OCI-LY7 (cell line): ENCODE results near the gene MARK3. TPM values are rescaled to one million over a fixed set of nuclear protein-coding genes. Genes with fewer than 3 reads are reported as not detected.

Source experiments
- BruUV-seq: library from RNA; stranded (reverse); fragments of 400-500 nt; replicated peaks from 2 replicates; lab custom pipeline; 2021; lab: Mats Ljungman, UMichigan
- CTCF ChIA-PET: fragments of 300-600 bp; sonication (Branson Sonifier 250); formaldehyde crosslinking; loops from one replicate; lab custom pipeline; 2022; ENCODE audit warnings: antibody characterized with exemption; ENCODE audit not compliant: unreplicated experiment; lab: Charles Lee
- POLR2A ChIA-PET: fragments of 300-600 bp; sonication (Branson Sonifier 250); formaldehyde crosslinking; loops from one replicate; lab custom pipeline; 2022; ENCODE audit warnings: antibody characterized with exemption; lab: Charles Lee
- DNase-seq: peaks from one replicate; pipeline ENCODE4 v3.0.0-alpha.2; 2015; ENCODE audit warnings: low spot score
- H2AFZ ChIP-seq: fragments of 200-600 bp; sonication (generic), shearing (Covaris generic); 2 replicates; pipeline ENCODE4 v1.6.1; 2014; ENCODE audit warnings: mild to moderate bottlenecking, antibody characterized with exemption, low read length, moderate library complexity
- H3K27ac ChIP-seq: fragments of 200-600 bp; sonication (generic); 2 replicates; pipeline ENCODE4 v1.5.1; 2014; ENCODE audit warnings: mixed run types, low read depth, mild to moderate bottlenecking, moderate library complexity, low read length, inconsistent platforms; ENCODE audit not compliant: poor library complexity, severe bottlenecking
- H3K36me3 ChIP-seq: fragments of 200-600 bp; sonication (generic); 2 replicates; pipeline ENCODE4 v1.6.1; 2014; ENCODE audit warnings: mild to moderate bottlenecking, antibody characterized with exemption, low read length, moderate library complexity, mixed read lengths; ENCODE audit not compliant: insufficient read depth
- H3K4me1 ChIP-seq: fragments of 200-600 bp; sonication (generic); 2 replicates; pipeline ENCODE4 v1.5.1; 2014; ENCODE audit warnings: mild to moderate bottlenecking, low read length; ENCODE audit not compliant: insufficient read depth, poor library complexity, severe bottlenecking
- H3K4me2 ChIP-seq: fragments of 200-600 bp; sonication (generic); 2 replicates; pipeline ENCODE4 v1.6.1; 2014; ENCODE audit warnings: mild to moderate bottlenecking, low read length
- H3K4me3 ChIP-seq: fragments of 200-600 bp; sonication (generic); 2 replicates; pipeline ENCODE4 v1.5.1; 2014; ENCODE audit warnings: mild to moderate bottlenecking, low read depth, low read length; ENCODE audit not compliant: poor library complexity, severe bottlenecking
- H3K79me2 ChIP-seq: fragments of 200-600 bp; sonication (generic); 2 replicates; pipeline ENCODE4 v1.6.1; 2016; ENCODE audit warnings: low read depth, mild to moderate bottlenecking, low read length, moderate library complexity, mixed read lengths; ENCODE audit not compliant: insufficient read depth
- H3K9me2 ChIP-seq: fragments of 200-600 bp; sonication (generic); 2 replicates; pipeline ENCODE4 v1.6.1; 2016; ENCODE audit warnings: mild to moderate bottlenecking, low read length, mixed read lengths; ENCODE audit not compliant: insufficient read depth
- H3K9me3 ChIP-seq: fragments of 200-600 bp; sonication (generic); 2 replicates; pipeline ENCODE4 v1.6.1; 2014; ENCODE audit warnings: mild to moderate bottlenecking, mixed run types, low read length, mixed read lengths
- H4K20me1 ChIP-seq: fragments of 200-600 bp; sonication (generic); 2 replicates; pipeline ENCODE4 v1.6.1; 2014; ENCODE audit warnings: mild to moderate bottlenecking, antibody characterized with exemption, low read length, moderate library complexity, mixed read lengths; ENCODE audit not compliant: insufficient read depth
- CTCF ChIP-seq: fragments of 200-600 bp; sonication (generic); conservative IDR thresholded peaks from 2 replicates; pipeline ENCODE4 v1.5.1; 2014; ENCODE audit warnings: mild to moderate bottlenecking, antibody characterized with exemption, low read length, moderate library complexity, mixed read lengths
- EZH2phosphoT487 ChIP-seq: fragments of 200-600 bp; sonication (generic); IDR thresholded peaks from 2 replicates; pipeline ENCODE4 v1.6.1; 2018; ENCODE audit warnings: low read depth, borderline replicate concordance, mild to moderate bottlenecking, mixed run types, antibody characterized with exemption, low read length, moderate library complexity, mixed read lengths
- intact Hi-C: fragments of 100-400 bp; cut with micrococcal nuclease; formaldehyde crosslinking; loops from one replicate; pipeline ENCODE4 v1.10.0; 2022; ENCODE audit not compliant: unreplicated experiment
- total RNA-seq, 2 experiments: library from RNA; depleted of rRNA in 1 of 2; stranded (reverse); fragments of >200 nt in 1 of 2; shearing (Covaris generic) in 1 of 2; gene quantifications; 2 replicates each; pipeline ENCODE4 v1.2.3, GENCODE V29; 2014 to 2022

Gene MARK3
- total RNA-seq, 2 experiments from 2014 or later, result 70.8 to 83.6 TPM

GRCh38 chr14:103402695-103403094, 17.5 kb downstream of the MARK3 start:
- Histone ChIP-seq H3K36me3 (peaks cover 32% of the 10 kb centered on the region), H3K79me2 (peaks cover 74% of the 10 kb centered on the region), H3K4me1 (peaks cover 34% of the 10 kb centered on the region), H2AFZ (no peak overlapping the region), H3K9me3 (no peaks in the 10 kb centered on the region; the same call in 1 of the 2 replicates), H3K4me2 (no peak overlapping the region), H3K9me2 (no peaks in the 10 kb centered on the region), H3K4me3 (no peak overlapping the region), H3K27ac (no peak overlapping the region), H4K20me1 (peaks cover 45% of the 10 kb centered on the region)
- ChIA-PET POLR2A (interaction anchor here (2.1 kb wide), 1 partner anchor 9 kb away, joined by 12 read pairs; no protein-coding TSS in a partner anchor), CTCF (no interaction called here)
- DNase-seq, result no peak
- intact Hi-C loops, result no loop called here
- BruUV-seq, result no TSS peak
- no peak for TF ChIP-seq CTCF
- TF ChIP-seq EZH2phosphoT487, result no peak

- CTCF ChIA-PET, result no interaction called here
- H4K20me1 ChIP-seq, result peaks cover 36% of the 10 kb centered on the region
- DNase-seq, result no peak
- peak overlapping the region; percentile 9 for H3K4me3 ChIP-seq
- H3K79me2 ChIP-seq, result peaks cover 66% of the 10 kb centered on the region
- intact Hi-C loops, result no loop called here
- H3K36me3 ChIP-seq, result peaks cover 42% of the 10 kb centered on the region
- peak; percentile 45; the same call in 1 of the 2 replicates for TF ChIP-seq CTCF
- no peak for TF ChIP-seq EZH2phosphoT487
- peaks cover 34% of the 10 kb centered on the region for H3K4me1 ChIP-seq
- H3K9me2 ChIP-seq, result no peaks in the 10 kb centered on the region
- POLR2A ChIA-PET, result interaction anchor here (0.6 to 2.1 kb wide), 4 partner anchors 10 to 107 kb away, joined by 3 to 12 read pairs (median 4); no protein-coding TSS in a partner anchor
- H3K9me3 ChIP-seq, result no peaks in the 10 kb centered on the region
- peak overlapping the region; percentile 55 for H3K4me2 ChIP-seq
- no peak overlapping the region for H2AFZ ChIP-seq
- no peak overlapping the region for H3K27ac ChIP-seq
- no TSS peak for BruUV-seq
Measured at GRCh38 chr14:103404032-103404918, 19.1 kb downstream of the MARK3 start.

GRCh38 chr14:103404920-103405319, 19.7 kb downstream of the MARK3 start:
- ChIA-PET POLR2A (interaction anchor here (0.6 to 2.1 kb wide), 2 partner anchors 11 to 107 kb away, joined by 5 to 12 read pairs; no protein-coding TSS in a partner anchor), CTCF (no interaction called here)
- BruUV-seq, result no TSS peak
- Histone ChIP-seq H3K79me2 (peaks cover 67% of the 10 kb centered on the region), H3K9me3 (no peaks in the 10 kb centered on the region), H3K4me2 (no peak overlapping the region), H3K27ac (no peak overlapping the region), H4K20me1 (peaks cover 36% of the 10 kb centered on the region), H3K9me2 (no peaks in the 10 kb centered on the region), H3K4me3 (no peak overlapping the region), H3K4me1 (peaks cover 34% of the 10 kb centered on the region), H3K36me3 (peaks cover 42% of the 10 kb centered on the region), H2AFZ (no peak overlapping the region)
- TF ChIP-seq CTCF (no peak), EZH2phosphoT487 (no peak)
- intact Hi-C loops, result no loop called here
- DNase-seq, result no peak
